Endothelial cell (in vitro differentiated cells): ENCODE data around the gene RAC3. TPM values are rescaled to one million over a fixed set of nuclear protein-coding genes. Genes with fewer than 3 reads are reported as not detected.

Experiments used
- DNase-seq: peaks from one replicate; pipeline ENCODE4 v3.0.0; 2021; ENCODE audit warnings: low spot score
- H3K27ac Mint-ChIP-seq: one replicate; pipeline ENCODE4 v1.8.0; 2021; ENCODE audit warnings: mixed read lengths, inconsistent platforms; ENCODE audit not compliant: unreplicated experiment
- H3K27me3 Mint-ChIP-seq: one replicate; pipeline ENCODE4 v1.8.0; 2021; ENCODE audit warnings: mild to moderate bottlenecking, moderate library complexity, mixed read lengths, inconsistent platforms; ENCODE audit not compliant: unreplicated experiment
- H3K36me3 Mint-ChIP-seq: one replicate; pipeline ENCODE4 v1.8.0; 2021; ENCODE audit warnings: mild to moderate bottlenecking, low read depth, mixed read lengths, inconsistent platforms; ENCODE audit not compliant: unreplicated experiment
- H3K4me1 Mint-ChIP-seq: one replicate; pipeline ENCODE4 v1.8.0; 2021; ENCODE audit warnings: mild to moderate bottlenecking, mixed read lengths, inconsistent platforms; ENCODE audit not compliant: unreplicated experiment
- H3K4me3 Mint-ChIP-seq: one replicate; pipeline ENCODE4 v1.8.0; 2021; ENCODE audit warnings: mild to moderate bottlenecking, mixed read lengths, inconsistent platforms; ENCODE audit not compliant: unreplicated experiment
- H3K9me3 Mint-ChIP-seq: one replicate; pipeline ENCODE4 v1.8.0; 2021; ENCODE audit warnings: mixed read lengths, inconsistent platforms; ENCODE audit not compliant: unreplicated experiment
- CTCF ChIP-seq: fragments of 200-600 bp; sonication (generic); IDR thresholded peaks from one replicate; pipeline ENCODE4 v1.5.0; 2021; ENCODE audit warnings: antibody characterized with exemption; ENCODE audit not compliant: unreplicated experiment
- total RNA-seq: library from RNA; stranded (reverse); fragmentation: NEBNext Ultra II Directional; extraction: Animal tissue kit (Norgen Biotek cat#: 25700); gene quantifications from one replicate; pipeline ENCODE4 v1.2.1, GENCODE V29; 2021; ENCODE audit not compliant: unreplicated experiment

RAC3 gene
- total RNA-seq, 1 donor from 2014 or later: 24.0 TPM

- no peak for TF ChIP-seq CTCF
- H3K4me1 Mint-ChIP-seq: peaks cover 6% of the 10 kb centered on the region
- DNase-seq: no peak
- H3K9me3 Mint-ChIP-seq: no peaks in the 10 kb centered on the region
- peak overlapping the region; percentile 1 for H3K4me3 Mint-ChIP-seq
- no peaks in the 10 kb centered on the region for H3K36me3 Mint-ChIP-seq
- no peak overlapping the region for H3K27ac Mint-ChIP-seq
- H3K27me3 Mint-ChIP-seq: peaks cover 12% of the 10 kb centered on the region
These were observed 9.8 kb downstream of the RAC3 start for GRCh38 chr17:82041144-82041814.

GRCh38 chr17:82042649-82043048 is 11.2 kb downstream of the RAC3 start:
- Mint-ChIP-seq H3K27ac (no peak overlapping the region), H3K27me3 (peaks cover 12% of the 10 kb centered on the region), H3K36me3 (peaks cover 6% of the 10 kb centered on the region), H3K9me3 (no peaks in the 10 kb centered on the region), H3K4me1 (peaks cover 6% of the 10 kb centered on the region), H3K4me3 (no peak overlapping the region)
- TF ChIP-seq CTCF: no peak
- no peak for DNase-seq

- H3K36me3 Mint-ChIP-seq: peaks cover 8% of the 10 kb centered on the region
- no peaks in the 10 kb centered on the region for H3K9me3 Mint-ChIP-seq
These were observed 12.0 kb downstream of the RAC3 start for GRCh38 chr17:82043507-82043906.

GRCh38 chr17:82045936-82046484 is 14.5 kb downstream of the RAC3 start:
- no peaks in the 10 kb centered on the region for H3K9me3 Mint-ChIP-seq
- TF ChIP-seq CTCF: no peak
- peaks cover 8% of the 10 kb centered on the region for H3K36me3 Mint-ChIP-seq
- no peak for DNase-seq
- no peaks in the 10 kb centered on the region for H3K4me1 Mint-ChIP-seq
- peaks cover 13% of the 10 kb centered on the region for H3K27me3 Mint-ChIP-seq
- H3K27ac Mint-ChIP-seq: no peak overlapping the region
- no peak overlapping the region for H3K4me3 Mint-ChIP-seq

More at GRCh38 chr17:82043507-82043906, 12.0 kb downstream of the RAC3 start:
- no peaks in the 10 kb centered on the region for H3K4me1 Mint-ChIP-seq
- TF ChIP-seq CTCF: no peak
- no peak for DNase-seq
- H3K4me3 Mint-ChIP-seq: no peak overlapping the region
- H3K27ac Mint-ChIP-seq: no peak overlapping the region
- H3K27me3 Mint-ChIP-seq: peaks cover 12% of the 10 kb centered on the region

- no peaks in the 10 kb centered on the region for H3K9me3 Mint-ChIP-seq
- DNase-seq: no peak
- no peaks in the 10 kb centered on the region for H3K4me1 Mint-ChIP-seq
- H3K27me3 Mint-ChIP-seq: peaks cover 9% of the 10 kb centered on the region
- no peak overlapping the region for H3K27ac Mint-ChIP-seq
- H3K4me3 Mint-ChIP-seq: peak overlapping the region; percentile 62
- peaks cover 8% of the 10 kb centered on the region for H3K36me3 Mint-ChIP-seq
- TF ChIP-seq CTCF: no peak
These were observed 15.4 kb downstream of the RAC3 start for GRCh38 chr17:82046903-82047302.
